Astrocyte (in vitro differentiated cells and primary cell): ENCODE results near the gene SEMA4G.

Experiments
- EZH2 ChIP-seq: IDR thresholded peaks from 2 replicates; pipeline ENCODE4 v1.6.1; 2012; ENCODE audit warnings: mild to moderate bottlenecking, low read length, inconsistent platforms; ENCODE audit not compliant: insufficient read depth
- TF ChIP-seq, protein P1 (sequence below): IDR thresholded peaks from 2 replicates; pipeline ENCODE4 v1.5.1; 2011; ENCODE audit warnings: low read depth, mild to moderate bottlenecking, inconsistent platforms, low read length, moderate library complexity; ENCODE audit not compliant: insufficient read depth

DNA sequence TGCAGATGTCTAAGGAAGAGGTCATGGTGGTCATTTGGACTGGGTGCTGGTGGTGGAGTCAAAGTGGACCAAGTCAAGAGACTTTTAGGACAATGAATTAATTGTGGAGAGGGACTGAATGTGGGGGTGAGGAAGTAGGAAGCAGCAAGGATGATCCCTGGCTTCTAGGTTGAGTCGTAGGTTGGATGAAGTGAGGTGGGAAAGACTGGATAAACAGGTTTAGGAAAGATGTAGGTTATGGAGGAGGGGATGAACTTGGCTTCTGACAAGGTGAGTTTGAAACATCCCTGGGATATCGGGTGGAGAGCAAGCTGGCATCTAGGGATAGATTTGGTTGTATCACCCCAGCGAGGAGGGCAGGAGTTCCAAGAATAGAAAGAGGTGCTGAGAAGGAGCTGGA lies 7.6 kb downstream of the SEMA4G start:
- TF ChIP-seq EZH2, result no peak
- TF ChIP-seq, protein P1, sequence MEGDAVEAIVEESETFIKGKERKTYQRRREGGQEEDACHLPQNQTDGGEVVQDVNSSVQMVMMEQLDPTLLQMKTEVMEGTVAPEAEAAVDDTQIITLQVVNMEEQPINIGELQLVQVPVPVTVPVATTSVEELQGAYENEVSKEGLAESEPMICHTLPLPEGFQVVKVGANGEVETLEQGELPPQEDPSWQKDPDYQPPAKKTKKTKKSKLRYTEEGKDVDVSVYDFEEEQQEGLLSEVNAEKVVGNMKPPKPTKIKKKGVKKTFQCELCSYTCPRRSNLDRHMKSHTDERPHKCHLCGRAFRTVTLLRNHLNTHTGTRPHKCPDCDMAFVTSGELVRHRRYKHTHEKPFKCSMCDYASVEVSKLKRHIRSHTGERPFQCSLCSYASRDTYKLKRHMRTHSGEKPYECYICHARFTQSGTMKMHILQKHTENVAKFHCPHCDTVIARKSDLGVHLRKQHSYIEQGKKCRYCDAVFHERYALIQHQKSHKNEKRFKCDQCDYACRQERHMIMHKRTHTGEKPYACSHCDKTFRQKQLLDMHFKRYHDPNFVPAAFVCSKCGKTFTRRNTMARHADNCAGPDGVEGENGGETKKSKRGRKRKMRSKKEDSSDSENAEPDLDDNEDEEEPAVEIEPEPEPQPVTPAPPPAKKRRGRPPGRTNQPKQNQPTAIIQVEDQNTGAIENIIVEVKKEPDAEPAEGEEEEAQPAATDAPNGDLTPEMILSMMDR, result no peak
